Natural killer cell (primary cell): ENCODE results near the gene ARID5B. TPM values are rescaled to one million over a fixed set of nuclear protein-coding genes. Genes with fewer than 3 reads are reported as not detected.

ENCODE experiments used
- ATAC-seq, 3 donors: fragments of 150-1000 bp in 2 of 3; fragments of 200-7000 bp in 1 of 3; cut with Tn5 transposase; 1 replicate in 1 of 3; 2 replicates in 2 of 3; pipeline ENCODE4 v1.10.0; 2021; ENCODE audit warnings: mild to moderate bottlenecking in 2 of 3, moderate library complexity in 2 of 3
- DNase-seq, 2 donors: peaks; one replicate each; pipeline versions ENCODE4 v3.0.0 to v3.0.0-alpha.2; 2013 to 2021; ENCODE audit warnings: mixed read lengths in 1 of 2
- H3K27ac ChIP-seq: one replicate; pipeline ENCODE4 v1.5.1; 2013; ENCODE audit warnings: mild to moderate bottlenecking, low read length
- H3K27me3 ChIP-seq: one replicate; pipeline ENCODE4 v1.6.1; 2013; ENCODE audit warnings: low read length; ENCODE audit not compliant: control insufficient read depth, insufficient read depth
- H3K36me3 ChIP-seq: one replicate; pipeline ENCODE4 v1.6.1; 2013; ENCODE audit warnings: low read length; ENCODE audit not compliant: control insufficient read depth, insufficient read depth
- H3K4me1 ChIP-seq: one replicate; pipeline ENCODE4 v1.6.1; 2013; ENCODE audit warnings: low read length; ENCODE audit not compliant: control insufficient read depth, insufficient read depth
- H3K4me3 ChIP-seq: one replicate; pipeline ENCODE4 v1.5.1; 2013; ENCODE audit warnings: low read length
- H3K9me3 ChIP-seq: one replicate; pipeline ENCODE4 v1.6.1; 2013; ENCODE audit warnings: low read length; ENCODE audit not compliant: control insufficient read depth, insufficient read depth
- H3K27ac Mint-ChIP-seq, 2 donors: one replicate each; pipeline ENCODE4 v1.8.0; 2022; ENCODE audit warnings: mild to moderate bottlenecking in 2 of 2, mixed read lengths in 2 of 2, moderate library complexity in 1 of 2
- H3K27me3 Mint-ChIP-seq, 2 donors: one replicate each; pipeline ENCODE4 v1.8.0; 2022; ENCODE audit warnings: low read depth in 2 of 2, mixed read lengths in 2 of 2
- H3K36me3 Mint-ChIP-seq: one replicate; pipeline ENCODE4 v1.8.0; 2022; ENCODE audit warnings: mixed read lengths
- H3K4me1 Mint-ChIP-seq, 2 donors: one replicate each; pipeline ENCODE4 v1.8.0; 2022; ENCODE audit warnings: mixed read lengths in 2 of 2
- H3K4me3 Mint-ChIP-seq: one replicate; pipeline ENCODE4 v1.8.0; 2022; ENCODE audit warnings: mild to moderate bottlenecking, moderate library complexity, mixed read lengths
- H3K9me3 Mint-ChIP-seq, 2 donors: one replicate each; pipeline ENCODE4 v1.8.0; 2022; ENCODE audit warnings: mixed read lengths in 2 of 2
- WGBS: methylation state at CpG from one replicate; pipeline ENCODE4 v1.1.7; 2013; ENCODE audit warnings: missing lambda C conversion rate; ENCODE audit not compliant: insufficient coverage; 5-methylcytosine and 5-hydroxymethylcytosine counted together
- intact Hi-C: fragments of 100-400 bp; cut with micrococcal nuclease; formaldehyde crosslinking; loops from one replicate; pipeline ENCODE4 v1.14.2; 2022
- total RNA-seq, 4 donors: library from RNA; stranded (reverse); fragments of 120-200 nt in 1 of 4; gene quantifications; one replicate each; pipeline versions ENCODE4 v1.2.3 to v1.2.4, GENCODE V29; 2013 to 2022
- TF ChIP-seq, protein P1 (sequence below): fragments of 200-600 bp; IDR thresholded peaks from one replicate; pipeline ENCODE4 v1.8.0; 2022; ENCODE audit warnings: antibody characterized with exemption

The ARID5B gene
- total RNA-seq, 3 donors from 2014 or later (not counting 1 experiment from before 2014, with no cell fraction given), result 22.3 to 44.3 (median 31.3) TPM

DNA sequence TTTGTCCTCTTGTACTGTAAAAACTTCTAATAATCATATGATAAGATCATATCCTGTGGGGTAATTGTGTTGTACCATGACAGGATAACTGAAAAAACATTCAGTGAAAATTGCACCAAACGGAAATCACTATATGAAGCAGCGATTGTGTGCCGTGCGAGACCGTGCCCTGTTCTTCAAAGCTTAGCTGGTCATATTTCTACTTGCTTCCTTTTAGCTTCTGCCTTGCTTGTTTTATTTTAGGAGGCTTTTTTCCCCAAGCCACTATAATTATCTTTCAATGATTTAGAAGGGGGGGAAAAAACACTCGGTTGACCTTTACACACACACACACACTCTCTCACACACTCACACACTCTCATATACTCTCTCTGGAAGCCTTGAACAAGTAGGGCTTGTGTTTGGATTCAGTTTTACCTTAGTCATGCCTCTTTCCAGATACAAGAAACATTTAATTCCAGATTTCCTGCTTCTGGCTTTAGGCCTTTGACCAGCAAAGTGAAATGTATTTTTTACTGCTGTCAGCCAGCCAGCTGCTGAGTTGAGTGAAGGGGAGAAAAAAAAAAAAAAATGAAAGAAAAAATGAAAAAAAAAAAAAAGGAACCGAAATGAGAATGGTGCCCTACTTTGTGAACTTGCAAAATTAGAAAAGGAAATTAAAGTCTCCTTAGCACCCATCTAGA, 181.4 kb downstream of the ARID5B start:
- DNase-seq (peak in 1 of 2 donors; percentile 74), ATAC-seq (peak; percentile 82 to 86 (median 83))
- TF ChIP-seq, protein P1, sequence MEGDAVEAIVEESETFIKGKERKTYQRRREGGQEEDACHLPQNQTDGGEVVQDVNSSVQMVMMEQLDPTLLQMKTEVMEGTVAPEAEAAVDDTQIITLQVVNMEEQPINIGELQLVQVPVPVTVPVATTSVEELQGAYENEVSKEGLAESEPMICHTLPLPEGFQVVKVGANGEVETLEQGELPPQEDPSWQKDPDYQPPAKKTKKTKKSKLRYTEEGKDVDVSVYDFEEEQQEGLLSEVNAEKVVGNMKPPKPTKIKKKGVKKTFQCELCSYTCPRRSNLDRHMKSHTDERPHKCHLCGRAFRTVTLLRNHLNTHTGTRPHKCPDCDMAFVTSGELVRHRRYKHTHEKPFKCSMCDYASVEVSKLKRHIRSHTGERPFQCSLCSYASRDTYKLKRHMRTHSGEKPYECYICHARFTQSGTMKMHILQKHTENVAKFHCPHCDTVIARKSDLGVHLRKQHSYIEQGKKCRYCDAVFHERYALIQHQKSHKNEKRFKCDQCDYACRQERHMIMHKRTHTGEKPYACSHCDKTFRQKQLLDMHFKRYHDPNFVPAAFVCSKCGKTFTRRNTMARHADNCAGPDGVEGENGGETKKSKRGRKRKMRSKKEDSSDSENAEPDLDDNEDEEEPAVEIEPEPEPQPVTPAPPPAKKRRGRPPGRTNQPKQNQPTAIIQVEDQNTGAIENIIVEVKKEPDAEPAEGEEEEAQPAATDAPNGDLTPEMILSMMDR, result no peak
- WGBS, result 4% methylated on average over 6 of the region's 7 CpGs
- no peaks in the 10 kb centered on the region for H3K9me3 Mint-ChIP-seq
- peak overlapping the region; percentile 67 for H3K4me3 Mint-ChIP-seq
- Histone ChIP-seq H3K9me3 (no peaks in the 10 kb centered on the region), H3K4me1 (peaks cover 13% of the 10 kb centered on the region), H3K36me3 (peaks cover 22% of the 10 kb centered on the region), H3K4me3 (no peak overlapping the region), H3K27me3 (no peaks in the 10 kb centered on the region), H3K27ac (peak overlapping the region; percentile 67)
- intact Hi-C loops, result loop anchor here (2.0 kb wide), 1 partner anchor 32 kb away; no protein-coding TSS in a partner anchor
- H3K4me1 Mint-ChIP-seq, result peaks cover 35 to 45% of the 10 kb centered on the region in 2 donors
- H3K27me3 Mint-ChIP-seq, result no peaks in the 10 kb centered on the region
- peak overlapping the region; percentile 73 to 87 for H3K27ac Mint-ChIP-seq
- H3K36me3 Mint-ChIP-seq, result peaks cover 9% of the 10 kb centered on the region

DNA sequence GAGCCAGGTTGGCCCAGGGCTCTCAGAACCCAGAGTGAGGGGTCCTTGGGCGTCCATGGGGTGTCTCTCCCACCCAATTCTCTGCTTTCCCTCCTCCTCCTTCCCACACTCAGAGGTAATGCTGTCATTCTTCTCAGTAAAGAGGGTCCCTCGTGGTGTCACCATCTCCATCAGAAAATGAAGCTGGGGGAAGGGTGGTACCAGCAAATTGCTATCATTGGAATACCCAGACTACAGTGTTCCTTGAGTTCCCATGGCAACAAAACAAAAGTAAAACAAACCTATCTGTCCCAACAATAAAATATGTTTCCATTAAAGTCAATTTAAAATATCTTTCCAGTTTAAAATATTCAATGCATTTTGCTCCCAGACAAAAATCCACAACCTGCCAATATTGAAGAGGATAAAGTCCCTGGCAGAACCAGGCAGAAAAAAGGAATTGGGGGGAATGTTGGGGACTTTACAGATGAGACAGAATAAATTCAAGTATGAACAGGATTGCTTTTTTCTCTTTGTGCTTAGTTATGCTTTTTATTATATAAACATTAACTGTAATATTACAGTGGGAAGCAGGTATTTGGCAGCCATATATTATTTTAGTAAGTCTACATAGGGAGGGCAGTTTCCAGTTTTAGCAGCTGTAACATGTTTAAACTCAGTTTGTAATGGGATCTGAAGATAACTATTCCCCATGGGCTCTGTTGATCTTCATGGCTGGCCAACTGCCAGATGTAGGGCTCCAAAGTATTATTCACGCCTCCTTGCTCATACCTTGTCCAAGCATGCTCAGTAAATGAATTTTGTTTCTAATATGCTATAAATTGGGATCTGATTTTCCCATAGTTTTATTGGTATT, 182.1 kb downstream of the ARID5B start:
- H3K27ac Mint-ChIP-seq, result peak overlapping the region; percentile 73 to 87
- TF ChIP-seq, protein P1, result no peak
- intact Hi-C loops, result loop anchor here (2.0 kb wide), 1 partner anchor 33 kb away; no protein-coding TSS in a partner anchor
- Histone ChIP-seq H3K4me1 (peaks cover 13% of the 10 kb centered on the region), H3K27ac (peak overlapping the region; percentile 67), H3K4me3 (no peak overlapping the region), H3K36me3 (peaks cover 28% of the 10 kb centered on the region), H3K27me3 (no peaks in the 10 kb centered on the region), H3K9me3 (no peaks in the 10 kb centered on the region)
- H3K36me3 Mint-ChIP-seq, result peaks cover 14% of the 10 kb centered on the region
- peak; percentile 17 to 49 (median 46) for ATAC-seq
- H3K27me3 Mint-ChIP-seq, result no peaks in the 10 kb centered on the region
- DNase-seq, result peak in 1 of 2 donors; percentile 55
- no peaks in the 10 kb centered on the region for H3K9me3 Mint-ChIP-seq
- WGBS, result 42% methylated on average over 2 of the region's 3 CpGs
- H3K4me1 Mint-ChIP-seq, result peaks cover 38 to 50% of the 10 kb centered on the region in 2 donors
- peak overlapping the region; percentile 67 for H3K4me3 Mint-ChIP-seq

DNA sequence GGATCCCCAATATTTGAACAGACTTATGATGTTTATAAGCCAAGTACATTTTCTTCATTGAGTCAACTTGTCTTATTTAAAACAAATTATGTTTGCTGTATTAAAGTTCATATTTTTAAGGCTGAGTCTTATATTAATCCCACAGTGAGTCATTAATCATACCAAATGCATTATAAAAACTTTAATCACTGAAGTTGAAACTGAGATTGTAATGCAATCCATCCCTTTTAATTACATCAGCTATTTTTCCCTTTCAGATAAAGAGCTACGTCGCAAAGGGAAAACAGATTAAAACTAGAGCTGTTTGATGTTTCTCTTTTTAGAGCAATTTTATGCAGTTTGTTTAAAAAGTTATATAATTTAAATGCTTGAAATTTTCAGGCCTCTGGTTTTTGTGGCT, 183.0 kb downstream of the ARID5B start:
- no peak for DNase-seq
- H3K9me3 ChIP-seq, result no peaks in the 10 kb centered on the region
- Mint-ChIP-seq H3K9me3 (no peaks in the 10 kb centered on the region), H3K4me3 (no peak overlapping the region), H3K4me1 (peaks cover 40 to 52% of the 10 kb centered on the region in 2 donors), H3K27ac (peak overlapping the region; percentile 60 to 73), H3K27me3 (no peaks in the 10 kb centered on the region), H3K36me3 (peaks cover 18% of the 10 kb centered on the region)
- H3K36me3 ChIP-seq, result peaks cover 31% of the 10 kb centered on the region
- TF ChIP-seq, protein P1, result no peak
- whole genome bisulfite sequencing, result no CpG with 5 or more reads among the region's 2 CpGs
- peaks cover 13% of the 10 kb centered on the region for H3K4me1 ChIP-seq
- no peak overlapping the region for H3K4me3 ChIP-seq
- no peak for ATAC-seq
- H3K27ac ChIP-seq, result no peak overlapping the region
- H3K27me3 ChIP-seq, result no peaks in the 10 kb centered on the region
- intact Hi-C loops, result no loop called here
